Endometrium (tissue), 2 donors: ENCODE results near the gene SMC1A.

Source experiments
- FAIRE-seq: peaks from 2 replicates; lab custom pipeline; 2012; peaks lifted over from hg19 to GRCh38; lab: Jason Lieb, UNC
- donor health status: control.
- donor health status: control.

SMC1A gene

DNA sequence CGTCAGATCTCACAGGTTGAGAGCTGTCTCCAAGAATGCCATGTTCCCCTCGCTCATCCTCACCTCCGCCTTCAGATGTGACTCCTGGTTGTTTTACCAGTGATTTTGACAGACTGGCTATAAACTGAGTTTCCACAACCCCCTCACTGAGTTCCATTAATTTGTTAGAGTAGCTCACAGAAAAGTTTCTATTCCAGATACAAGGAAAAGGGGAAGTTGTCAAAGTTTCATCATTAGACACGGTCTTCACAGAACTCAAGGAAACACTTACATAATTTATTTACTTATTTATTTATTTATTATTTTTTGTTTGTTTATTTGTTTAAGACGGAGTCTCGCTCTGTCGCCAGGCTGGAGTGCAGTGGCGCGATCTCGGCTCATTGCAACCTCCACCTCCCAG lies 85.4 kb downstream of the SMC1A start:
- no peak for FAIRE-seq

DNA sequence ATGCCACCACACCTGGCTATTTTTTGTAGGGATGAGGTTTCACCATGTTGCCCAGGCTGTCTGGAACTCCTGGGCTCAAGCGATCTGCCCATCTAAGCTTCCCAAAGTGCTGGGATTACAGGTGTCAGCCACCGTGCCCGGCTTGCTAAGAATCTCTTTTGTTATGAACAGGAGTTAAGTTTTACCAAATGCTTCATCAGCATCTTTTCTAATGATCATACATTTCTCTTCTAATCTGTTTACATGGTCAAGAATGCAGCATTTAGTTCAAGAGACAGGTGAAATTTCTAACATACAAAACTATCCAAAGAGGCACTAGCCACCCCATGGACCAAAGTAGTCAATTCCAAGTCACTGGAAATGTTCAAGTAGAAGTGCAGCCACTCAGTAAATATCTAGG lies 88.6 kb downstream of the SMC1A start:
- no peak for FAIRE-seq

DNA sequence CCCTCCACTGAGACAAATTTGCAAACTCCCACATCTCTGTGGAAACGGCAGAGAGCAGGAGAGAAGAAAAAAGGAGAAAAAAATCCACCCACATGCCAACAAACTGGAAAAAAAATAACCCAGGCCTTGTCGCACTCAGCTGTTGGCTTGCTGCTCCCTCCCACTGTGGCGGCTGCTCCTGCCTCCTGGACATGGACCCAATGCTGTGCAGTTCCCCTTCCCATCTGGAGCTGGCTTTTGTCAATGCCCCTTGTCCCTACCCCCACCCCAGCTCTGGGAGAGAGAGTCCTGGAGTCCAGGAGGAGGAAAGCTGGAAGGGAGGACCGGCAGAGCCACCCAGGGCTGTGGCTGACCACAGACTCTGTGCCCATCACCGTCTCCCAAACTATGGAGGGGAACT lies 90.2 kb downstream of the SMC1A start:
- no peak for FAIRE-seq

DNA sequence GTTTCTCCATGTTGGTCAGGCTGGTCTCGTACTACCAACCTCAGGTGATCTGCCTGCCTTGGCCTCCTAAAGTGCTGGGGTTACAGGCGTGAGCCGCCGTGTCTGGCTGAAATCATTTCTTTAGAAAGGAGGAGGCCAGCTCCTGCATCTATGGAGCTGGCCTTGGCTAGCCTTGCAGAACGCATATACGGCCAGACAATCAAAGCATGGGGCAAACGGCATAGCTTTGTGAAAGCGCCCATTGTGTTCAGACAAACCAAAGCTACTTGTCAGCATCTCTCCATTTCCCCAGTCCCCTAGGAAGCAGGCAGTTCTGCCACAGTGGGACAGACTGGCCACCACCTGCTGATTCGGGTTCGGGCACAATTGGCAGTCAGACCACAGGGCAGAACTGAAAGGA lies 92.1 kb downstream of the SMC1A start:
- FAIRE-seq: no peak

DNA sequence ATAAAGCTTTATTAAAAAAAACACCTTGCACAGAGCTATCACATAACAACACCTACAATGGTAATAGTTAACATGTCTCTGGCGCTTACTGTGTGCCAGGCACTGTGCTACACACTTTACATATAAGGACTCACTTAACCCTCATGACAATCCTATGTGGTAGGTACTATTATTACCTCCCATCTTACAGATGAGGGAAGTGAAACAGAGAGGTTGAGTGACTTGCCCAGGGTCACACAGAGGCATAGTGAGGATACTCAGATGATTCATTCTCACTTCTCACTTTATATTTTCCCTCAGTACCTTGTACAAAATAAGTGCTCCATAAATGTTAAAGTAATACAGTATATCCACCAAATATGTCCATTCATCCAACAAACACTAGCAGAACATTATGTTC lies 97.7 kb downstream of the SMC1A start:
- no peak for FAIRE-seq
